Measurements from ENCODE around the gene RAD54L2.

Gene RAD54L2

DNA sequence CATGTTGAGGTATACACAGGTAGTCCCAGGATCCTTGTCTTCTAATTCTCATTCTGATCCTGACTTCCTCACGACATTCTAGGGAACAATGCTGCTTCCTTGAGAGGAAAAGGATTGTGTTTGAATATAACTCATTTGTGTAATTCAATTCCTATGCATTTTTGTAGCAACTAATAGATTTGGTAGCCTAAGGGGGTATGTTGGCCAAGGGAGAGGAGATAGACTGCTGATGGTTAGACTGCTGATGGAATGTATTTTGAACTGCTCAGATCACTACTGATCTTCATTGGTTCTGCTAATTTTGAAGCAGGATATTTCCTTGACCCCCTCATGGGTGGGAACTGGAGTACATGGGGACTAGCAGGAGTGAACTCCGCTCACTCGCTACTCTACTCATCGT is 39.7 kb downstream of the RAD54L2 start:
- TF ChIP-seq, protein P1, sequence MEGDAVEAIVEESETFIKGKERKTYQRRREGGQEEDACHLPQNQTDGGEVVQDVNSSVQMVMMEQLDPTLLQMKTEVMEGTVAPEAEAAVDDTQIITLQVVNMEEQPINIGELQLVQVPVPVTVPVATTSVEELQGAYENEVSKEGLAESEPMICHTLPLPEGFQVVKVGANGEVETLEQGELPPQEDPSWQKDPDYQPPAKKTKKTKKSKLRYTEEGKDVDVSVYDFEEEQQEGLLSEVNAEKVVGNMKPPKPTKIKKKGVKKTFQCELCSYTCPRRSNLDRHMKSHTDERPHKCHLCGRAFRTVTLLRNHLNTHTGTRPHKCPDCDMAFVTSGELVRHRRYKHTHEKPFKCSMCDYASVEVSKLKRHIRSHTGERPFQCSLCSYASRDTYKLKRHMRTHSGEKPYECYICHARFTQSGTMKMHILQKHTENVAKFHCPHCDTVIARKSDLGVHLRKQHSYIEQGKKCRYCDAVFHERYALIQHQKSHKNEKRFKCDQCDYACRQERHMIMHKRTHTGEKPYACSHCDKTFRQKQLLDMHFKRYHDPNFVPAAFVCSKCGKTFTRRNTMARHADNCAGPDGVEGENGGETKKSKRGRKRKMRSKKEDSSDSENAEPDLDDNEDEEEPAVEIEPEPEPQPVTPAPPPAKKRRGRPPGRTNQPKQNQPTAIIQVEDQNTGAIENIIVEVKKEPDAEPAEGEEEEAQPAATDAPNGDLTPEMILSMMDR (conservative IDR thresholded peaks at IDR 0.05), result no peak
- H3K27ac ChIP-seq, result no peak overlapping the region

DNA sequence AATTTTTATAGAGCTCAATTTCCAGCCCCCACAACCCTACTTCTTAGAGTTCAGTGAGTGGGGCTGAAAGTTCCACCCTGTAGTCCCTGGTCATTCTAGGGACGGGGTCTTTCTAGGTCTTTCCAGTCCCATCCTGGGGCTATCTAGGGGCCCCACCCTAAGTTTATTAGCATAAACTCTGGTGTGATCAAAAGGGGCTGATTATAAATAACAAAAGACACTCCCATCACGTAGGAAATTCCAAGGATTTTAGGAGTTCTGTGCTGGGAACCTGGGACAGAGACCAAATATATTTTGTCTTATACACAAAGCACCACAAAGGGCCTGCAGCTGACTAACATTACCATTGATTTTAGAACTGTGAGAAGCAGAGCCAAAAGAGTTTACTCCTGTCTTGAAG is 41.9 kb downstream of the RAD54L2 start:
- no peak overlapping the region for H3K27ac ChIP-seq
- TF ChIP-seq, protein P1 (conservative IDR thresholded peaks at IDR 0.05), result no peak

DNA sequence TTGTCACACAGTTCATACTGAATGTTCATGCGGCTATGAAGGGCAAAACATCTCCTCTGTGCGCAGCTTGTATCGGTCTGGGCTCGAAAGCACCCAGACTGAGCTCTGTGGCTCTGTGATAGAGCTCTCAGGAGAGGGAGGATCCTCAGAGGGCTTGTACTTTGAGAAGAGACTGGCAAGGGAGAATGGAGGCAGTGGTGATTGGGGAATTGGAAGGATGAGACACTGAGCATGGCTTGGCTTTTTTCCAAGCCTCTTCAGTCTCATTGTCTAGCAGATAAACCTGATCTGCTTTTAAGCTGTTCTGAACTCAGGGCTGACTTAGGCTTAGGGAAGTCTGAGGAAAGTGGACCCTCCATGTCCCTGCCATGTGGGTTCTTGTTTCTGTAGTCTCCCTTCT is 43.0 kb downstream of the RAD54L2 start:
- peak overlapping the region; percentile 28 for H3K27ac ChIP-seq
- TF ChIP-seq, protein P1 (conservative IDR thresholded peaks at IDR 0.05), result no peak

DNA sequence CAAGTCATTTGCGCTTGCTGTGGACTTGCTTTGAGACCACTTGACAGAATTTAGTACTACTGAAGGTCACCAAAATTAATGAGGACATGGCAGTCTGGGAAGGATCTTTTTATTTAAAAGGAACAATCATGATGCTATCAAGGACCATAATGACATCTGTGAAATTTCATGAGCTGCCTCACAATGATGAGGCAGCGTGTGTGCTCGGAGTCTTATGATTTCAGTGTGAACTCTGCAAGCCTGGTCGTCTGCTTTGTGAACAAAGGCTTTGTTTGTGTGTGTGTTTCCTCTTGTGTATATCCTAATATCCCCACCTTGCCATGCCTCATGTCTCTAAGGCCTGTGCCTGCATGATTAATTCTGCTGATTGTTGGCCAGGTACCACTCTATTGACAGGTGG is 46.7 kb downstream of the RAD54L2 start:
- no peak overlapping the region for H3K27ac ChIP-seq
- TF ChIP-seq, protein P1 (conservative IDR thresholded peaks at IDR 0.05), result no peak

DNA sequence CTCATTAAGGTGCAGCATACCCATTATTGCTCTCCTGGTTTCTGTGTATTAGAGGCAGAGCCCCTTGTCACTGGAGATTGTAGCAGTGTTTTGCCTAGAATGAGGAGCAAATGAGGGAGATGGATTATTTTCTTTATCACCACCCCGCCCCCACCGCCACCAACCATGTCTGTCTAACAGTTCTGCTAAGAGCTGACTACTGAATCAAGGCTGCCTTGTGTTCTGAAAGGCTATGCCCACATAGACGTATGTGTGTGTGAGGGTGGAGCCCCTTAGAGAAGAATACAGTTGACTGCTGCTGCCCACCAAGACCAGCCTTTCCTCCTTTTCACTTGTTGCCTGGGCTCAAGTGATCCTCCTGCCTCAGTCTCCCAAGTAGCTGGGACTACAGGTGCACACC is 47.4 kb downstream of the RAD54L2 start:
- H3K27ac ChIP-seq, result no peak overlapping the region
- TF ChIP-seq, protein P1 (conservative IDR thresholded peaks at IDR 0.05), result no peak
